Lung (tissue), 12 donors: ENCODE data around the gene UBXN1. TPM values are rescaled to one million over a fixed set of nuclear protein-coding genes. Genes with fewer than 3 reads are reported as not detected.

Source experiments
- ATAC-seq: fragments of 200-7000 bp; cut with Tn5 transposase; one replicate; pipeline ENCODE4 v1.9.1; 2020; ENCODE audit warnings: moderate number of reproducible peaks; ENCODE audit not compliant: insufficient read depth, low FRiP score
- DNase-seq, 3 donors: peaks; one replicate each; pipeline ENCODE4 v3.0.0-alpha.2; 2013 to 2017
- H3K27ac ChIP-seq, 2 donors: one replicate each; pipeline ENCODE4 v1.5.1; 2013; ENCODE audit warnings: mild to moderate bottlenecking in 2 of 2, moderate library complexity in 2 of 2, control low read depth in 1 of 2, inconsistent platforms in 1 of 2, low read depth in 1 of 2, low read length in 1 of 2
- H3K27me3 ChIP-seq, 3 donors: one replicate each; pipeline ENCODE4 v1.5.1; 2013; ENCODE audit warnings: low read length in 2 of 3; ENCODE audit not compliant: control insufficient read depth in 3 of 3, insufficient read depth in 3 of 3
- H3K36me3 ChIP-seq, 4 donors: one replicate each; pipeline ENCODE4 v1.5.1; 2013; ENCODE audit warnings: low read length in 4 of 4, mild to moderate bottlenecking in 1 of 4, moderate library complexity in 1 of 4; ENCODE audit not compliant: control insufficient read depth in 4 of 4, insufficient read depth in 4 of 4
- H3K4me1 ChIP-seq, 5 donors: one replicate each; pipeline ENCODE4 v1.5.1; 2013; ENCODE audit warnings: low read length in 5 of 5, mild to moderate bottlenecking in 2 of 5, moderate library complexity in 1 of 5; ENCODE audit not compliant: control insufficient read depth in 5 of 5, insufficient read depth in 5 of 5
- H3K4me3 ChIP-seq: one replicate; pipeline ENCODE4 v1.5.1; 2013; ENCODE audit warnings: mild to moderate bottlenecking, control low read depth, moderate library complexity
- H3K9ac ChIP-seq, 2 donors: one replicate each; pipeline ENCODE4 v1.5.1; 2013; ENCODE audit warnings: low read length in 2 of 2, control low read depth in 1 of 2; ENCODE audit not compliant: insufficient read depth in 1 of 2
- H3K9me3 ChIP-seq, 4 donors: one replicate each; pipeline ENCODE4 v1.5.1; 2013; ENCODE audit warnings: low read length in 3 of 4, mild to moderate bottlenecking in 1 of 4, moderate library complexity in 1 of 4; ENCODE audit not compliant: control insufficient read depth in 4 of 4, insufficient read depth in 3 of 4
- WGBS, 2 donors: extraction: QIAGEN DNeasy Blood & Tissue Kit; methylation state at CpG; one replicate each; pipeline ENCODE4 v1.1.7; 2013; 5-methylcytosine and 5-hydroxymethylcytosine counted together
- polyA plus RNA-seq, 2 donors: library from polyadenylated mRNA; stranded (reverse); fragments of 200-250 nt; gene quantifications; one replicate each; pipeline ENCODE4 v1.2.1, GENCODE V29; 2013
- total RNA-seq, 2 donors: library from RNA; depleted of rRNA in 1 of 2; stranded (reverse); fragments of >200 nt in 1 of 2; gene quantifications; one replicate each; pipeline ENCODE4 v1.2.1, GENCODE V29; 2014 to 2021
- TF ChIP-seq, protein P1 (sequence below): IDR thresholded peaks from 2 replicates; pipeline ENCODE4 v1.5.1; 2012; ENCODE audit warnings: mild to moderate bottlenecking; ENCODE audit errors: control extremely low read depth, extremely low read depth
- donor health status: control.
- donor health status: control.
- donor health status: Bipolar disorder and iron deficiency.
- donor health status: healthy.
- donor health status: DM: yes; HTN: yes; CAD: no.

The UBXN1 gene
- total and polyA plus RNA-seq, 4 donors: 54.8 to 168 (median 114) TPM

DNA sequence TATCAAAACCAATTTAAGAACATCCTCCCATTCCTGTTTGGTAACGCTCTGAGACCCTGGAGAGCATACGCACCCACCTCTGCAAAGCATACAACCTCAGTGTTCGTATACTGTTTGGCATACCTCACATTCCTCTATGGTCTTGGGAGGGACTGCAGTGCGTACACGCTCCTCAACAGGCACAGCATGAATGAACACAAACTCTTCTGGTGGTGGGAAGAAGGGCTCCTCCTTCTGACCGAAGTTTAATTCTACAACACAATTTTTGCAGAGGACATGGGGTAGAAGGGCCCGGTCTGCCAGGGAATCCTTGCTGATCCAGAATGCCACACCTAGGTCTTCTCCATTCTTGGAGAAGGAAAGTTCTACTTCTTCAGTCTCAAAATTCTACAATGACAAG lies 43.1 kb upstream of the UBXN1 start:
- Histone ChIP-seq H3K4me1 (peaks cover 0 to 24% (median 2%) of the 10 kb centered on the region in 5 donors), H3K9ac (peak overlapping the region in 1 of 2 donors; percentile 28), H3K9me3 (no peaks in the 10 kb centered on the region), H3K27me3 (no peaks in the 10 kb centered on the region), H3K4me3 (no peak overlapping the region), H3K27ac (no peak overlapping the region), H3K36me3 (peaks cover 38 to 66% (median 54%) of the 10 kb centered on the region in 4 donors)
- no peak for ATAC-seq
- peak in 2 of 3 donors; percentile 31 to 32 for DNase-seq
- whole genome bisulfite sequencing, 2 donors: 75 to 82% methylated on average over 7 of the region's 7 CpGs
- TF ChIP-seq, protein P1, sequence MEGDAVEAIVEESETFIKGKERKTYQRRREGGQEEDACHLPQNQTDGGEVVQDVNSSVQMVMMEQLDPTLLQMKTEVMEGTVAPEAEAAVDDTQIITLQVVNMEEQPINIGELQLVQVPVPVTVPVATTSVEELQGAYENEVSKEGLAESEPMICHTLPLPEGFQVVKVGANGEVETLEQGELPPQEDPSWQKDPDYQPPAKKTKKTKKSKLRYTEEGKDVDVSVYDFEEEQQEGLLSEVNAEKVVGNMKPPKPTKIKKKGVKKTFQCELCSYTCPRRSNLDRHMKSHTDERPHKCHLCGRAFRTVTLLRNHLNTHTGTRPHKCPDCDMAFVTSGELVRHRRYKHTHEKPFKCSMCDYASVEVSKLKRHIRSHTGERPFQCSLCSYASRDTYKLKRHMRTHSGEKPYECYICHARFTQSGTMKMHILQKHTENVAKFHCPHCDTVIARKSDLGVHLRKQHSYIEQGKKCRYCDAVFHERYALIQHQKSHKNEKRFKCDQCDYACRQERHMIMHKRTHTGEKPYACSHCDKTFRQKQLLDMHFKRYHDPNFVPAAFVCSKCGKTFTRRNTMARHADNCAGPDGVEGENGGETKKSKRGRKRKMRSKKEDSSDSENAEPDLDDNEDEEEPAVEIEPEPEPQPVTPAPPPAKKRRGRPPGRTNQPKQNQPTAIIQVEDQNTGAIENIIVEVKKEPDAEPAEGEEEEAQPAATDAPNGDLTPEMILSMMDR: no peak

DNA sequence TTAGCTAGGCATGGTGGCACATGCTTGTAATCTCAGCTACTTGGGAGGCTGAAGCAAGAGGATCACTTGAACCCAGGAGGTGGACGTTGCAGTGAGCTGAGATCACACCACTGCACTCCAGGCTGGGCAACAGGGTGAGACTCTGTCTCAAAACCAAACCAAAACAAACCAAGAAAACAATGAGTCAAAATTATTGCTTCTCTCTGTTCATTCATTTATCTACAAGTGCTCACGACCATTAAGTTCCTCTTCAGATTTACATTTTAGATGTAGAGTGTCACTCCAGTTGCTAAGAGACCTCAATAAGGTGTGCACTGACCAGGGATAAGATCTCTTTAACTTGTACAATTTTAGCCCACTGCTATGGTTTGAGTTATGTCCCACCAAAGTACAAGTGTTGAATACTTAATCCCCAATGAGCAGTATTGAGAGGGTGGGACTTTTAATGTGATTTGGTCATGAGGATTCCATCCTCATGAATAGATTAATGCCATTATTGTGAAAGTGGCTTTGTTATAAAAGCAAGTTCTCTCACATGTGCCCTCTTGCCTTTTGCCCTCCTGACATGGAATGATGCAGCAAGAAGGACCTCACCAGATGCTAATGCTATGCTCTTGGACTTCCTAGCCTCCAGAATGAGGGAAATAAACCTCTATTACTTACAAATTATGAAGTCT lies 40.6 kb upstream of the UBXN1 start:
- H3K36me3 ChIP-seq: peaks cover 57 to 83% (median 73%) of the 10 kb centered on the region in 4 donors
- H3K9me3 ChIP-seq: no peaks in the 10 kb centered on the region
- DNase-seq: no peak
- H3K27ac ChIP-seq: no peak overlapping the region
- no peak for ATAC-seq
- no peaks in the 10 kb centered on the region for H3K27me3 ChIP-seq
- TF ChIP-seq, protein P1: no peak
- no peak overlapping the region for H3K9ac ChIP-seq
- no peak overlapping the region for H3K4me3 ChIP-seq
- WGBS, 2 donors: 72 to 76% methylated on average over 2 of the region's 2 CpGs
- peaks cover 0 to 7% (median 2%) of the 10 kb centered on the region in 5 donors for H3K4me1 ChIP-seq

DNA sequence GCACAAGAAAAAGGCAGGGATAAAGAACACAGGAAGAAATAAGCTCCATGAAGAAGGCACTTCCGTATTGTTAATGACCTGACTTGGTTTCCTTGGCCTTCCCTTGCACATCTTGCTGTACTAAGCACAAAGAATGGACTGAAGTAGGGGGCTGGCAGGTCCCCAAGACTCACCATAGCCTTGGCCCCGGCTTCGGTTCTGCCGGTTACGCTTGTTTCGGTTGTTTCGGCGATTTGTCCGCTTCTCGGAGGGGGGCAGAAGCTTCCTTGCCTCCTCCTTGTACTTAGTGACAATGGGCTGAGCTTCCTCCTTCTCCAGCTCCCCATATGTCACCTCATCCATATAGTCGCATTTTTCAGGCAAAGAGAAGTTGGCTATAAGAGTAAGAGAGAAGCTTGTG lies 37.9 kb upstream of the UBXN1 start:
- no peak overlapping the region for H3K9ac ChIP-seq
- WGBS, 2 donors: 92% methylated on average over 11 of the region's 11 CpGs
- DNase-seq: no peak
- H3K9me3 ChIP-seq: no peaks in the 10 kb centered on the region
- TF ChIP-seq, protein P1: no peak
- no peak for ATAC-seq
- H3K36me3 ChIP-seq: peaks cover 60 to 71% (median 62%) of the 10 kb centered on the region in 4 donors
- H3K27ac ChIP-seq: no peak overlapping the region
- H3K27me3 ChIP-seq: no peaks in the 10 kb centered on the region
- H3K4me3 ChIP-seq: no peak overlapping the region
- peaks cover 0 to 5% (median 0%) of the 10 kb centered on the region in 5 donors for H3K4me1 ChIP-seq
